ENCODE data around the gene DDX10.
"Not testable (repeated sequence)": the region's sequence is repeated elsewhere in the genome, so short reads cannot be mapped to it uniquely, and the experiment has no call there.

The DDX10 gene

DNA sequence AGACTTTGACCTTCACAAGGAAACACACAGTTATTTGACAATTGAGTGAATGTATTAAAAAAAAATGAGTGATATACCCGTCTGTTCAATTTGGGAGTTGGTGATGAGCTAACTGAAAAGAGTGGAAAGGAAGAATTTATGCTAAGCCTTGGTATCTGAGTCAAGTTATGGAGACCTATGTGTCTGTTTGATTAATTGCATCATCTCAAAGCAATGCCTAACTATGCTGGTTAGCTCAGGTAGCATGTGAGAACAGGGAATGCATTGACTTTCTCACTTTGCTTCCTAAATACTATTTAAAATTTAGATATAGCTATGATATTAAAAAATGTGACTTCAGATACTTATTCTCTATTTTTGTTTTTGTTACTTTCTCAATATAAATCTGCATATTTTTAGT, 110.5 kb downstream of the DDX10 start:
- DNase-seq (ENCODE audit: low read depth) = no peak

DNA sequence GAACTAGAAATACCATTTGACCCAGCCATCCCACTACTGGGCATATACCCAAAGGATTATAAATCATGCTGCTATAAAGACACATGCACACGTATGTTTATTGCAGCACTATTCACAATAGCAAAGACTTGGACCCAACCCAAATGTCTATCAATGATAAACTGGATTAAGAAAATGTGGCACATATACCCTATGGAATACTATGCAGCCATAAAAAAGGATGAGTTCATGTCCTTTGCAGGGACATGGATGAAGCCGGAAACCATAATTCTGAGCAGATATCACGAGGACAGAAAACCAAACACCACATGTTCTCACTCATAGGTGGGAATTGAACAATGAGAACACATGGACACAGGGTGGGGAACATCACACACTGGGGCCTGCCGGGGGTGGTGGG, 114.3 kb downstream of the DDX10 start:
- DNase-seq (ENCODE audit: low read depth) = not testable (repeated sequence)

DNA sequence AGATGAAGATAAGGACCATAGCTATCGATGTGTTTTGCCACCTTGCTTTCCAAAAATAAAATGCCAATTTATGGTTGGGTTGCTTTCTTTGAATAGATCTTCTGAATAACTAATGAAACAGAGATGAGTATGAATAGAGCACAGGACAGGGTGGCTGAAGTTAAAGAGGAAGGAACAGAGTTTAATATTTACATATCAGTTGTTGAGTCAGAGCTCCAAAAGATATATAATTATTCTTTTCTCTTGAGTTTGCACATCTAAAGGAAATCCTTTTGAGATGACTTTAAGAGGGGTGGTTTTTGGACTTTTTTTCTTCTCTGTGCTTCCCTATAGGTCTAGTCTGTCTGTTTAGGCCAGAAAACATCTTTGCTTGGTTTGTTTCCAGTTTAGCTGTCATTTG, 115.2 kb downstream of the DDX10 start:
- no peak for DNase-seq (ENCODE audit: low read depth)

DNA sequence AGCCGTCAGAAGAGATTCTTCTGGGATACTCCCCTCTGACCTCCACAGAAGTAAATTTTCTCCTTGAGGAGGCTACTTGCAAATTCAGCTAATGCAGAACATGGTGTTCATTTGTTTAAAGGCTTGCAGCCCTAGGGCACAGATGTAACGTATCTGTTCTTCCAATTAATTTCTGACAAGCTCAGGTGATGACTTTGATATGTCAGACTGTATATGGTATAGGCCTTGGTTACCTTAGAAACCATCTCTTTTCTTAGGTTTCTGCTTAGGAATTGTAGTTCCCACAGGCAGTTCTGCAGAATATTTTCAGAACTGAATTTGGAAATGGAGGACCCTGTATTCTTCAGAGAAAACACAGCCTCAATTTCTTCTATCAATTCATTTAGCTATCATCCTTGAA, 117.1 kb downstream of the DDX10 start:
- no peak for DNase-seq (ENCODE audit: low read depth)

DNA sequence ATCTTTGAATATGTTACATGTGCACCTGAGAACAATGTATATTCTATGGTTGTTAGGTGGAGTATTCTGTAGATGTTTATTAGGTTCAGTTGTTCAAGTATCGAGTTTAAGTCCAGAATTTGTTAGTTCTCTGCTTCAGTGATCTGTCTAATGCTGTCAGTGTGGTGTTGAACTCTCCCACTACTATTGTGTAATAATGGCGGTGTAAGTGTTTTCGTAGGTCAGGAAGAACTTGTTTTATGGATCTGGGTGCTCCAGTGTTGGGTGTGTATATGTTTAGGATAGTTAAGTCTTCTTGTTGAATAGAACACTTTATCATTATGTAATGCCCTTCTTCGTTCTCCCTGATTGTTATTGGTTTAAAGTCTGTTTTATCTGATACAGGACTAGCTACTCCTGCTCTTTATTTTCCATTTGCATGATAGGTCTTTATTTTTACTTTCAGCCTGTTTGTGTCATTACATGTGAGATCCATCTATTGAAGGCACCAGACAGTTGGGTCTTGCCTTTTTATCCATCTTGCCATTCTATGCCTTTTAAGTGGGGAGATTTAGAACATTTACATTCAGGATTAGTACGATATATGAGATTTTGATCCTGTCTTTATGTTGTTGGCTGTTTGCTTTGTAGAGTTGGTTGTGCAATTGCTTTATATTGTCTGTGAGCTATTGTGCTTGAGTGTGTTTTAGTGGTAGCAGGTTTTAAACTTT, 121.6 kb downstream of the DDX10 start:
- DNase-seq (ENCODE audit: low read depth) = no peak

DNA sequence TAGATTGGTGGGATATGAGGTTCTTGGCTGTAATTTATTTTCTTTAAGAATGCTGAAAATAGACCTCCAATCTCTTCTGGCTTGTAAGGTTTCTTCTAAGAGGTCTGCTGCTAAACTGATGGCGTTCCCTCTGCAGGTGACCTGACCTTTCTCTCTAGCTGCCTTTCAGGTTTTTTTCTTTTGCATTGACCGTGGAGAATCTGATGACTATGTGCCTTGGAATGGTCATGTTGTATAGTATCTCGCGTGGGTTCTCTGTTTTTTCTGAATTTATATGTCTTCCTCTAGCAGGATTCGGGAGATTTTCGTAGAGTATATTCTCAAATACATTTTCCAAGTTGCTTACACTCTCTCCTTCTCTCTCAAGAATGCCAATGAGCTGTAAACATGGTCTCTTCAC, 122.2 kb downstream of the DDX10 start:
- no peak for DNase-seq (ENCODE audit: low read depth)

DNA sequence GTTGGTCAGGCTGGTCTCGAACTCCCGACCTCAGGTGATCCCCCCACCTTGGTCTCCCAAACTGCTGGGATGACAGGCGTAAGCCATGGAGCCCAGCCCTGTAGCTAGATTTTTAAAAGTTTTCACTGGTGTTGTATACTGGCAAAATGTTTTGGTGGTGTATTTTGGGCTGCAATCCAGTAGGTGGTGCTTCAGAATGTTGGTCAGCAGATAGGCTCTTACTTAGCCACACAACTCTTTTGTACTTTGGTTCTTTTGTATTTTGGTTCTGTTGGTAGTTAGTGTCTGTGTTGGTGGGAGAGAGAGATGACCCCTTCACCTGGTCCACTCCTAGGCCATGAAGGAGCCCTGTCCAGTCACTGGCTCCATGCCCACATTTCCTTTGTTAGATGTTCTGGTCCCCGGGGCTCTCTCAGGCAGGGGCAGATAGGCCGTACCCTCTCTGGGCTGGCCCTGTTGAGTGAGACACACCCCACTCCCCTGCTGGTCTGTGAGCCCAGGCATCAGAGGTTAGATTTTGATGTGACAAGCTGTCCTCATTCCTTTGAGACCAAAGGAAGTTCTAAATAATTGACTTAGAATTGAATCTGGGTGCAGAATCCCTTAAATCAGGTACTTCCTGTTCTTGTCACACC, 123.8 kb downstream of the DDX10 start:
- no peak for DNase-seq (ENCODE audit: low read depth)

DNA sequence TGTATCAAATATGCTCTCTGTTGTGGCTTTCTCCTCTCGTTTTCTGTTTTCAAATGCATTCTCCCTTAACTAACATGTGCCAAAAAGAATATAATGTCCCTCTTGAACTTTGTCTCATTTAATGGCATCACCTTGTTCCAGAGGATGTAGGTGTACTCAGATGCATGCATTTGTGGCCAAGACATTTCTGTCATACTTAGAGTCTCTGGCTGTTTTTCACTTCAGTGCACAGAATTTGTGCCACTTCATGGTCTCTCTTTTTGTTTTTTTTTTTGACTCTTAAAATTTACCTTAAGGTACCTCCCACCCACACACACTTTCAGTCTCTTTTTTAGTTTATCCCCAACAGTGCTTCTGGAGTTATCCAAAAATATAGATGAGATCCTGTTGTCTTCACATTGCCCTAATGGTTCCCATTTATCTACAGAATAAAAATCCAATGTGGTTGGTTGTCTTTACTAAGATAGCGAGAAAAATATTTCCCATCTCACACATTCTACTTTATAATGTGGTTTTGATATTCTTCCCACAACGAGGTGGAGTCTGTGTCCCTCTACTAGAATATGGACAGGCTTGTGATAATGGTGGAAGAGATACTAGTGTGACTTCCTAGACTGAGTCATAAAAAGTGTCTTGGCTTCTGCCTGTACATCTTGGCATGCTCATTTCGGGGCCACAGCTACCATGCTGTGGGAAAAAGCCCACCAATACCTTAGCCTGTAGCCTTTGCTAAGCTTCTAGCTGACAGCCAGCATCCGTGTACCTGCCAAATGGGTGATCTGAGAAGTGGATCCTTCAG, 125.8 kb downstream of the DDX10 start:
- no peak for DNase-seq (ENCODE audit: low read depth)

DNA sequence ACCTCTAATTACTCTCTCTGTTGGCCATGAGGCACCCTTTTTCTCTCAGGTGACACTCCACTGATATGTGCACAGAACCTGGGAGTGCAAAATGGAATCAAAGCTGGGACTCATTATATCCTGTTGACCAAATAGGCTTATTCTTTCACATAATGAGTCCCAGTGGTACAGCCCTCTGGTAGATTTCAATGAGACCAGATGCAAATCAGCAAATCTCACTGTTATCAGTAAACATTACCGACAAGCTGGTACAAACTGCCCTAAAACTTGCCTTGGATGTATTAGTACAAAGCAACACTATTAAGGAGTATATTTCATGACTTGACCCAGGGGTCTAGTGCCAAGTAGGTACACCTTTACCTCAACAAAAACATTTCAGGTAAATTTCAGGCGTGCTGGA, 128.3 kb downstream of the DDX10 start:
- no peak for DNase-seq (ENCODE audit: low read depth)

DNA sequence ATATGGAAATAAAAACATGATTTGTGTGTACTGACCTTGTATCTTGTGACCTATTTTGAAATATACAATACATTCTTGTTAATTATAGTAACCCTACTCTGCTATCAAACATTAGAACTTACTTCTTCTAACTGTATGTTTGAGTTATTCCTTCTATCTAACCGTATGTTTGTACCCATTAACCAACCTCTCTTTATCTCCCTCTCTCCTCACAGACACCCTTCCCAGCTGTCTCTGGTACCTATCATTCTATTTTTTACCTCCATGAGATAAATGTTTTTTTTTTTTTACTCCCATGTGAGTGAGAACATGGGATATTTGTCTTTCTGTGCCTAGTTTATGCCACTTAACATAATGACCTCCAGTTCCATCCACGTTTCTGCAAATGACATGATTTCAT, 128.7 kb downstream of the DDX10 start:
- DNase-seq (ENCODE audit: low read depth) = no peak

DNA sequence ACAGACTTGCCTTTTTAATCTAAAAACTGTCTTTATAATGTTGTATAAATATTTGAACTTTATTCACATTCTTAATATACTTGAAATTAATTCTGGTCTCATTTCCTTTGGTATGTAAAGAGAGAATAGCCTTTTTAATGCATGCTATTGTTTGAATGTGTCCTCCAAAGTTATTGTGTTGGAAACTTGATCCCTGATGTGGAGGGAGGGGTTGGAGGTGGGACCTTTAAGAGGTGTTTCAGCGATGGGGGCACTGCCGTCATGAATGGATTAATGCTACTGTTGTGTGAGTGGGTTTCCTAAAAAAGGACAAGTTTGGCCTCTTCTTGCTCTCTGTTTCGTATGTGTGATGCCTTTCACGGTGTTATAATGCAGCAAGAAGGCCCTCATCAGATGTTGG, 131.7 kb downstream of the DDX10 start:
- DNase-seq (ENCODE audit: low read depth) = no peak

DNA sequence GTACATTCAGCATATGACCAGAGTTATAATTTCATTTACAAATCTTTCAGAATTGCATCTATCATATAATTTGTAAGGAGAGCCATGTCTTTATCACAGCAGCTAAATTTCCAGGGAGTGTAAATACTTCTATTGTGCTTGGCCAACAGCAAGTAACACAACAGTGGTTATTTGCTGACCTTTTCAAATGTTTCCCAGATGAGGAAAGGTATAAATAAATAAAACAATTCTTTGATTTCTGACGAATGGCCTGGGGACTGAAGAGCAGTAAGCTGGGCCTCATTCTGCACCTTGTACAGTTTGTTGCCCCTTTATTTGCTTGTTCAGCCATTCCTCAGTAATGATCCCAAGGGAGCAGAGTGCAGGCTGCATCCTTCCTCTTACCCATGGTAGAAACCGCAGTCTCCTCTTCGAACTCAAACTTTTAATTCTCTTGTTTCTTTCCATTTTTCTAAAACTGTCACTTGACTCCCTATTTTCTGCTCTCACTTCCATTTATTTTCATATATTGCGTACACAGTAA, 132.8 kb downstream of the DDX10 start:
- DNase-seq (ENCODE audit: low read depth) = no peak

DNA sequence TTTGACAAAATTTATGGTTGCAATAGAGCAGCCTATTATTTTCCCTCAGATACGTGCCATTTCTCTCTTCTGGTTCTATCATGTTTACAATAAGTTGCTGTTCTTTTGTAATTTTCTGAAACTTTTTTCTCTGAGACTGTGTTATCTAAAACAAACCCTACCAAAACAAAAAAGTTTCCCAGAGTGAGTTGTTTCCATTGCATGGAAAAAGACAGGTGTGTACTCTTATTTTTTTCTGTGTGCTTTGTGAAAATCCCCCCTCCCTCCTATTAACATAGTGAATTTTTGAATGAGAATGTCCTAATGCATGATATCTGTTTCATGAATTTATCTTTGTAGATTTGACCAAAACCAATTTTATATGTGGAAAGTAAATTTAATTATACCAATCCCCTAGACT, 137.6 kb downstream of the DDX10 start:
- DNase-seq (ENCODE audit: low read depth) = no peak

DNA sequence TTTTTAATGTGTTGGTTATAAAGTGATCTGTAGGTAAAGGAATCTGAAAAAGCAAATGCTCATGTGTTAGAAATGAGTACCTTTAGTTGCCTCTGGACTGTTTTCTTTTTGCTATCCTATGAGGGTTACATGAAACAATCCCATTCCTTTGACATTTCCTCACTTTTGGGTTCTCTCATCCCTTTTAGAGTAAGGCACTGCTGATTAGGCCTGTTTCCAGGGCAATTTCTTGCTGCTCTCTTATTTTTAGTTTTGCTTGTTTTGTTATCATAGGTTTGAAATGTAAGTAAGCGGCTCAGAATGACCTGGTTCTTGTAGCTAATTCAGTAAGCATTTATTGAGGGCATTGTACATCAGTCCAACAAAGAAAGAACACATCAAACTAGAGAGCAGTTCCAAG, 138.9 kb downstream of the DDX10 start:
- no peak for DNase-seq (ENCODE audit: low read depth)

DNA sequence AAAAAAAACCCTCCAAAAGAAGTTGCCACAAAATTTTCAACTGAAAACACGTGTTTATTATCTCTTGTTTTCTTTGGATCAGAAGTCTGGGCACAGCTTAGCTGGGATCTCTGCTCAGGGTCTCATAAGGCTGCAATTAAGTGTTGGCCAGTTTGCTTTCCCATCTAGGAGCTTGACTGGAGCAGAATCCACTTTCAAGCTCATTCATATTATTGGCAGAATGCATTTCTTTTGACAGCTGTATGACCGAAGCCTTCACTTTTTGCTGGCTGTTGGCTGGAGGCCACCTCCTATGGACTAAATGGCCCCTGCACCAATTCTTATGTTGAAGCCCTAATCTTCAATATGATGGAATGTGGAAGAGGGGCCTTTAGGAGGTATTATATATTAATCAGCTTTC, 139.6 kb downstream of the DDX10 start:
- no peak for DNase-seq (ENCODE audit: low read depth)

DNA sequence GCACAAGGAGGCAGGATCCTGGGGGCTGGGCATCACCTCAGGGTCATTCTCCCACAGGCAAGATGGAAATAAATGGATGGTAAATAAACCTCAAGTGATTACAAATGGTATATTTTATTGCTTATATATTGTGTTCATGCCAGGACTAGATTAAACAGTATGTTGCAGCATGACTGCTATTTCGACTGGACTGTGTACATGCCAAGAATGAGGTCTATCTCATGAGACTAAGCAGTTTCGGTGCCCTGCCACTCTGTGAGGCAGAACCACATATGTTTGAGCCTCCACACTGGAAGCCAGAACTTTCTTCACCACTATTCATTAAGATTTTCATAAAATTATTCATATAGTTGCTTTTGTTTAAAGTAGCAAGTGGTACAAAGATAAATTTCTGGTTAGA, 140.2 kb downstream of the DDX10 start:
- no peak for DNase-seq (ENCODE audit: low read depth)

DNA sequence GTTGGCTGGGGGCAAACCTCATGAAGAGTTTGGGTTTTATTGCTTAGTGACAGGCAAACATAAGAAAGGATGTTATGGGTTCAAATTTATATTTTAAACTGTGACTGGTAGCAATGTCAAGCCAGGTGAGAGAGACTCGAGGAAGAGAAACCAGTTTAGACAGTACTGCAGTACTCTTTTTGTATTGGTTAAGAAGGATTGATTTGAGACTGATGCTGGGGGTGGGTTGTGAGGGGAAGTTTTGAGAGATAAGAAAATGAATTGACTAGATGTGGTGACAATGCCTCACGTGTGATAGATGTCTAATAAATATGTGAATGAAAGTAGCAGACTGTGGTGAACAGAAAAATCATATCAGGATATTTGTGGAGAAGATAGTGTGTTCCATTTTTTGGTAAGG, 142.4 kb downstream of the DDX10 start:
- DNase-seq (ENCODE audit: low read depth) = no peak

DNA sequence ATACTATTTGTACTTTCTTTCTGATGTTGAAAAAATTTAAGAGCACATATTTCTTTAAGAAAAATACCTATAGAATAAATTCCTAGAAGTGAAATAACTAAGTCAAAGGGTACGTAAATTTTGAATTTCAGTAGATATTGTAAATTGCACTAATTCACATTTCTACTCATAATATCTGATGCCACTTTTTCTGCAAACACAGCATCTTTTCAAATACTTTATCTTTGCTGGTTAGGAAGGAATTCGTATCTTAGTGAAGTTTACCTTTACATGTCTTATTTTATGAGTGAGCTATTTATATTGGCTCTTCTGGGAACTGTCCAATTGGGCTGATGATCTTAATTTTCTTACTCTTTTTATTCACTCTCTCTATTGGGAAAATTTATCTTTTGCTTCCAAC, 148.2 kb downstream of the DDX10 start:
- DNase-seq (ENCODE audit: low read depth) = no peak

DNA sequence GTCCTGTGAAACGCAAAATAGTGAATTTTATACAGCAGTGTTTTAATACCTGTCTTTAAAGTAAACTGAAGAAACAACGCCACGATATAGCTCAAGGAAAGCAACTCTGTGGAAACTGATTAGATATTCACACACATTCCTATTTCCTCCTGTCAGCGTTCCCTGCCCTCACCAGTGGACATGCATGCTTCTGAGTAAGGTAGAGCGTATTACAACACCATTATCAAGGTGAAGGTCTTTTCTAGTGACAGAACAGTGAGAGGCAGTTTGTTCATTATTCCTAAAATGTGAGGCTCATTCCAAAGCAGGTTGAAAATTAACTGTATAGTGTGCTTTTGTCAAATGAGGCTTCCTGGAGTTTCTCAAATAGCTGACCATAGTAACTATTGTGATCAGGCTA, 153.1 kb downstream of the DDX10 start:
- DNase-seq (ENCODE audit: low read depth) = no peak

DNA sequence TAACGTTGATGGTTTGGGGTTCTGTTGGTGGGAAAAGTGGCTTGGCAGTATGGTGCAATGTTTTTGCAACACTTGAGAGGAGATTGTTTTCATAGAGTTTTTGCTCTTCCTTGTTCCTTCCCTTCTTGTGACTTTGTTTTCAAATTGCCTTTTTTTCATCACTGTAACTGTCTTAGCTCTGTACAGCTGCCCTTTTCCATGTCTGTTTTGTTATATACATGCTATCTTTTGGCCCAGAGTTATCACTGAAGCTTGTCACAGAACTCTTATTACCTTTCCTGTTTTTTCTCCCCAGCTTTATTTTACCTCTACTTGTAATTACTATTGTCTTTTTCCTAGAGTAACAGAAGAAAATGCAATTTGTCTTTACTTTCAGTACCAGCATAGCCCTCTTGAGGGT, 154.1 kb downstream of the DDX10 start:
- no peak for DNase-seq (ENCODE audit: low read depth)

DNA sequence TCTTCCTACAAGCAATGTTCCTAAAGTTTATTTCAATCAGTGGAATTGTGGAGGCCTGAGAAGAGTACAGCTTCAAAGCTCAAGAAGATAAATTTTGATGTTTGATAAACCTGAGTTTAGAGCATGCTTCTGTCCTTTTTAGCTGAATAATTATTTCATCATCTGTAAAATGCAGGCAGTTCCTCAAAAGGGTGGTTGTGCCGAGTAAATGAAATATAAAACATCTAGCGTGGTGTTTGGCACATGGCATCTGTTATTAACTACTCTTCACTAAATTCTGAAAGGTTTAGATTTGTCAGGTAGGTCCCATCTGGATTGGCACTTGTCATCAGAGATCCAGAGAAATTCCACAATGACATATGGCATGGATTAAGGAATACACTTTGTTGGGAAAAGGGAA, 155.1 kb downstream of the DDX10 start:
- no peak for DNase-seq (ENCODE audit: low read depth)

DNA sequence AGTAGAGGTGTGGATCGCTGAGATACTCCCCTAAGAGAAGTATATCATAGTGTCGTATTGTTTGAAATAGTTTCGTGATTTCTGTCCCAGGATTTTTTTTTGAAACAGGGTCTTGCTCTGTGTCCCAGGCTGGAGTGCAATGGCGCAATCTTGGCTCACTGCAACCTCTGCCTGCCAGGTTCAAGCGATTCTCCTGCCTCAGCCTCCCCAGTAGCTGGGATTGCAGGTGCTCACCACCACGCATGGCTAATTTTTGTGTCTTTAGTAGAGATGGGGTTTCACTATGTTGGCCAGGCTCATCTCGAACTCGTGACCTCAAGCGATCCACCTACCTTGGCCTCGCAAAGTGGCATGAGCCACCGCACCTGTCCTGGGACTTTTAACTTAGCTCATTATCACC, 159.1 kb downstream of the DDX10 start:
- DNase-seq (ENCODE audit: low read depth) = not testable (repeated sequence)

DNA sequence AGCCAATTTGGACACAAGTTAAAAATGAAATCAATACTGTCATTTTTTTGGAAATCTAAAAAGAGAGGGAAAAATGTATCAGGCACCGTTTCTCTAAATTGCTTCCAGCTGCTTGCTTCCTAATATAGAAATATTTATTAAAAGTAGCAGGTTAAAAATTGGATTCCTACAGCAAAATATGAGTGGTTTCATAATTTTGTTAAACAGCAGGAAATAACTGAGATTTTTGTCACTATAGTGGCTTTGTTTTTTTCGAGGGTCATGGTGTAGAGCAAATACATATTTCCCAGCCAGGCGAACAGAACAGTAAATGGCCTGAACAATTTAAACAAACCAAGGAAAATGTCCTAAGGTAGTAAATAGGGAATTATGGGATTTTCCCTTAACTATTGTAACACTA, 159.7 kb downstream of the DDX10 start:
- no peak for DNase-seq (ENCODE audit: low read depth)

All from stimulated activated CD8-positive, alpha-beta memory T cell treated with anti-CD3 and anti-CD28 coated beads, Interleukin-12 subunit alpha, Interleukin-12 subunit beta, amount 100 ng/mL, for 4 hours (primary cell).